K562 (cell line): ENCODE measurements around the gene COQ3. TPM values are rescaled to one million over a fixed set of nuclear protein-coding genes. Genes with fewer than 3 reads are reported as not detected.

Experiments used
- BRF1 ChIP-seq: IDR thresholded peaks from 3 replicates; pipeline ENCODE4 v1.6.1; 2011; ENCODE audit warnings: borderline replicate concordance, mild to moderate bottlenecking; ENCODE audit not compliant: insufficient read length; ENCODE audit errors: extremely low read depth
- CBFA2T2 ChIP-seq: fragments of 450-650 bp; conservative IDR thresholded peaks from 2 replicates; pipeline ENCODE4 v1.6.1; 2017; ENCODE audit warnings: mild to moderate bottlenecking
- ETS2 ChIP-seq: IDR thresholded peaks from 2 replicates; pipeline ENCODE4 v1.6.1; 2016; ENCODE audit warnings: borderline replicate concordance, missing genetic modification characterization, mild to moderate bottlenecking, moderate library complexity, missing compliant biosample characterization; ENCODE audit not compliant: poor library complexity, severe bottlenecking
- KLF6 ChIP-seq: fragments of 250-450 bp; sonication (Bioruptor Pico); IDR thresholded peaks from 2 replicates; pipeline ENCODE4 v1.4.0; 2020; ENCODE audit warnings: mild to moderate bottlenecking, moderate library complexity, borderline replicate concordance
- YY1 ChIP-seq, 3 experiments: IDR thresholded peaks; 2 replicates each; pipeline ENCODE4 v1.6.1; 2011; ENCODE audit warnings: low read length in 2 of 3, mild to moderate bottlenecking in 2 of 3, moderate library complexity in 2 of 3, borderline replicate concordance in 1 of 3, control low read depth in 1 of 3, low read depth in 1 of 3; ENCODE audit not compliant: insufficient read depth in 3 of 3, insufficient replicate concordance in 2 of 3, control insufficient read depth in 1 of 3, insufficient read length in 1 of 3; ENCODE audit errors: extremely low read depth in 1 of 3
- ZNF197 ChIP-seq: fragments of 200-800 bp; sonication (Bioruptor generic); IDR thresholded peaks from 2 replicates; pipeline ENCODE4 v1.6.1; 2016; ENCODE audit warnings: low read depth, missing genetic modification characterization, missing compliant biosample characterization
- ZNF253 ChIP-seq: fragments of 250-450 bp; sonication (Bioruptor Pico); conservative IDR thresholded peaks from 2 replicates; pipeline ENCODE4 v1.6.1; 2021; ENCODE audit warnings: mild to moderate bottlenecking
- polyA plus RNA-seq, 8 experiments: library from polyadenylated mRNA; depleted of rRNA in 4 of 8; stranded (reverse) in 5 of 8; unstranded in 3 of 8; fragments of >200 nt; fragmentation: Nextera tagmentation in 2 of 8; fragmentation: Illumina TruSeq in 1 of 8; extraction: Ambion mirVana in 2 of 8; extraction: Trizol in 1 of 8; gene quantifications; 2 replicates each; pipeline versions ENCODE4 v1.2.1 to v1.2.3, GENCODE V29; 2011 to 2014; ENCODE audit warnings: inconsistent platforms in 1 of 8, missing spikeins in 1 of 8
- total RNA-seq, 7 experiments: library from RNA; depleted of rRNA in 6 of 7; stranded (reverse); fragments of >200 nt in 6 of 7; fragmentation: Illumina TruSeq in 2 of 7; extraction: Trizol in 2 of 7; gene quantifications; 2 replicates each; pipeline versions ENCODE4 v1.2.1 to v1.2.3, GENCODE V29; 2011 to 2021; ENCODE audit warnings: low replicate concordance in 1 of 7

The COQ3 gene
- total and polyA plus RNA-seq, 9 of the 15 experiments (the other 6 are each of a cell fraction or from before 2014, with no cell fraction given) = 16.9 to 137 (median 33.9) TPM

DNA sequence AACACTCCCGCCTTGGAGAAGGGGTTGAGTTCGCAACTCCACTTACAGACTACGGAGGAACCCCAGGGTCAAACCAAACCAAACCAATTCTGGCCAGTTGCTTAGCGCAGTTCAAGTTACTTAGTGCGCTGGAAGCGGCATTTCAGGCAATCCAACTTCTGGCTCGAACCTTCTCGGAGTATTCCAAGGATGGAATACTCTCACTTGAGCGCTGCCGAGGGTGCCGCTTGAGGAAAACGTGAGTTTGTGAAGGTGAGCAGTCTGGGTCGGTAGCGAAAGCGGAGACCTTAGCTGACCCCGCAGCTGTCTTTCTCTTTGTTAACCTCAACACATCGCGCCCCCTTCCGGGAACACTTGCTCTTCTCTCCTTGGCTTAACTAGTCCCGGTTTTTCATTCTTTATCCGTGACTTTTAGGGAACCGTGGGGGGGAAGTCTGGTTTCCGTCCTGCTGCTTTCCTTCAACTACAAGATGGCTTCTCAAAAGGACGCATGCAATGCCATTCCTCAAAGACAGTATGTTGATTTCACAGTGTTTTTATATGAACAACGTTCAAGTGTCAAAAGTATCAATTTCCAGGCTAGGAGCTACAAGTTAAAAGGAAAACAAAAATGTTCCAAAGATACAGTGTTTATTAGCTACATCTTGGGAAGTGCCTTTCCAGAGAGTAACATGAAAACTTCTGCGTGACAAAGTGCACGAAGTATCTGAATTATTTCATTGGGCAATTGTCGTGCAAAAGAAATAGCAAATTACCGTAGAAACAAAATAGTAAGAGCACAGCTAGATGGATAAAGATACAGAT lies 31.9 kb upstream of the COQ3 start (continued):
- no peak for TF ChIP-seq BRF1
- no peak for TF ChIP-seq ZNF253 (CRISPR knock-in tag)
- TF ChIP-seq ETS2 (tag) = no peak
- 0 out of 2 replicates have a peak, but pooled peaks have one; percentile 64 for TF ChIP-seq KLF6
- TF ChIP-seq CBFA2T2 = no peak
- TF ChIP-seq ZNF197 (CRISPR knock-in tag) = no peak
- TF ChIP-seq YY1 (IDR thresholded peaks at IDR 0.05; ENCODE audit: borderline replicate concordance in 1 of 3, control insufficient read depth in 1 of 3, extremely low read depth in 1 of 3, insufficient read depth in 3 of 3, insufficient read length in 1 of 3, insufficient replicate concordance in 2 of 3, low read depth in 1 of 3, low read length in 2 of 3) = peak in 2 of 3 experiments; percentile 50 to 87
